Stimulated activated CD8-positive, alpha-beta memory T cell treated with anti-CD3 and anti-CD28 coated beads, Interleukin-2, amount 100 ng/mL, for 48 hours (primary cell): ENCODE measurements around the gene CLTC.
A peak's percentile ranks its signal among the peaks of the same experiment; 100 is the strongest.

ENCODE experiments used
- DNase-seq, 2 donors: peaks; one replicate each; pipeline ENCODE4 v3.0.0-alpha.2; 2020; ENCODE audit warnings: low read depth in 2 of 2

CLTC gene

DNA sequence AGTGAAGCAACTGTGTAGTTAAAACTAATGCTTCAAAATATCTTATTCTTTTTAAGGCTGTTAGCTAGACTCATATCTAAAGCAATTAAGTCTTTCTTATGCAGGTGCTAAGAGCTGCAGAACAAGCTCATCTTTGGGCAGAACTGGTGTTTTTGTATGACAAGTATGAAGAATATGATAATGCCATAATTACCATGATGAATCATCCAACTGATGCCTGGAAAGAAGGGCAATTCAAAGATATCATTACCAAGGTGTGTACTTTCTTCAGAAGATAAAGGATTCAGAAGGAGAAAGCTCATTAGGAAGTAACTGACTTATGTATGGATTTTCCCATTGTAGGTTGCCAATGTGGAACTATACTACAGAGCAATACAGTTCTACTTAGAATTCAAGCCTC is 63.6 kb downstream of the CLTC start:
- no peak for DNase-seq

GRCh38 chr17:59684967-59685366 is 65.3 kb downstream of the CLTC start:
- DNase-seq = no peak

DNA sequence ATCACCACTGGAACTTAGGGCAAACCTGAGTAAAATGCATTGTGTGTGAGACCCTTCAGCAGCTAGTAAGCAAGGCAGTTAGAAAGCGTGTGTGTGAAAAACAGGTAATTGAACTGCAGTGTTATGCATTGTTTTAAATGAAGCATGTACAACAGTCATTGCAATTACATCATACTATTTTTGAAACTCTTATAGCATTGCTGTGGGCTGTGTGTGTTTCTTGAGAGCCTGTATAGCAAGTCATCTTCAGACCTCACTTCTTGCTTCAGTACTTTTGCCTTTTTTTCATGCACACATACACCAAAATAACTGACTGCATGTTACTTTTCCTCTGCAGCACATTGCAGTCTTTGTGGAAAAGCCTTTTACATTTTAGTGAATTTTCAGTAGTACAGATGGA is 68.3 kb downstream of the CLTC start:
- DNase-seq = no peak

DNA sequence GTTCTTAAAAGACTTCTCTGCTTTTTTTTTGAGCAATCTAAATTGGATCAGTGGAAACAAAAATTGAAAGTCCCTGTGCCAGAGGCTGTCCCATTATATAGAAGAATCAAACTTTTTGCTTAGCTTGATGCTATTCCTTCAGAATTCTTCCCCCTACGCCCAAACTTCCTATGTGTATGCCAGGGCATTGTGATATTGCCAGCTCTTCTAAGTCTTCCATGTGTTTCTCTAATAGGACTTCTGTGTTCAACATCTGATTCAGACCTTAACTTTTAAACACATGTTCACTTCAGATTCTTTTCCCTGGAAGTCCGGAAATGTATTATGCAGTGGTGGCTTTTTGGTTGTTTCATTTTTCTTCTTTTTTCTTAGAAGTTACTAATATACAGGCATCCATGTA is 68.8 kb downstream of the CLTC start:
- DNase-seq = no peak

GRCh38 chr17:59693582-59693981 is 73.9 kb downstream of the CLTC start:
- no peak for DNase-seq

DNA sequence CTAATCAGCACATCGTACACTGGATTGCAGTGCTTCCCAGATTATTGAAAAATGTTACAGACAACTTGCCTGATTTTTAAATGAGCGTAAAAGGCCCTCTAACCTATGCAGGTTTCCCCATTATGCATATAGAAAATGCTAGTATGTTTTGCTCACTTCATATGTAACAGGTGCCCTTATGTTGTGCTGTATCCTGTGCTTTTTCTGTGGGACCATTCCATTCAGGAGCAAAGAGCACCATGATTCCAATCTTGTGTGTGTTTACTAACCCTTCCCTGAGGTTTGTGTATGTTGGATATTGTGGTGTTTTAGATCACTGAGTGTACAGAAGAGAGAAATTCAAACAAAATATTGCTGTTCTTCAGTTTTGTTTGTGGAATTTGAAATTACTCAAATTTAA is 74.6 kb downstream of the CLTC start:
- DNase-seq = no peak

DNA sequence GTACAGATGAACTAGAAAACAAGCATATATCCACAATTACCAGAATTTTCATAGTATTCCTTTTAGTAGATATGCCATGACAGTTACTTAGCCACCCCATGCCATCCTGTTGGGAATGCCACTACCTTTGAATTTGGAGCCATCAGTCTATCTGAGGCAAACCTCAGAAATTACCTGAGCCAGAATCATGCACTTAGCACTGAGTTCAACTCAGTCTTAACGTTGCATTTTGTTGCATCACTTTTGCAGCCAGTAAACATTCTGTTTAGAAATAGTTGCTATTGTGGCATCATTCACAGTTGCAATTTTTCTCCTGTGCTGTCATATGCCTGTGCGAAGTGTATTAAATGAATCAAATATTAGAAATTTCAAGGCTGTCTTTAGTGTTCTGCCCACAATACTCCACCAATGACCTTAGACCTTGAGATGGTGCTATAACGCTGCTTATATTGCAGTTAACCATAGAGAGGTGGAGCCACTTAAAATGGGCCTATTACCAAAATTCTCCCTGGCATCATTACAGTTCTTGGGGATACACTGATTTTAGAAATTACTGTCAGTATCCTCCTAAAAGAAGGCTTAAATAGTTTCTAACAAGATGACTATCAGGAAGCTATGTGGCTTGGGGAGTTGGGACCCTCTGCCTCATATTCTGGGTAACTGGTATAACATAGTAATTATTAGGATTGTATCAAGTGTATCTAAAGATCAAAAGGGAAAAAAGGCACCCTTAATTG is 76.4 kb downstream of the CLTC start:
- no peak for DNase-seq

DNA sequence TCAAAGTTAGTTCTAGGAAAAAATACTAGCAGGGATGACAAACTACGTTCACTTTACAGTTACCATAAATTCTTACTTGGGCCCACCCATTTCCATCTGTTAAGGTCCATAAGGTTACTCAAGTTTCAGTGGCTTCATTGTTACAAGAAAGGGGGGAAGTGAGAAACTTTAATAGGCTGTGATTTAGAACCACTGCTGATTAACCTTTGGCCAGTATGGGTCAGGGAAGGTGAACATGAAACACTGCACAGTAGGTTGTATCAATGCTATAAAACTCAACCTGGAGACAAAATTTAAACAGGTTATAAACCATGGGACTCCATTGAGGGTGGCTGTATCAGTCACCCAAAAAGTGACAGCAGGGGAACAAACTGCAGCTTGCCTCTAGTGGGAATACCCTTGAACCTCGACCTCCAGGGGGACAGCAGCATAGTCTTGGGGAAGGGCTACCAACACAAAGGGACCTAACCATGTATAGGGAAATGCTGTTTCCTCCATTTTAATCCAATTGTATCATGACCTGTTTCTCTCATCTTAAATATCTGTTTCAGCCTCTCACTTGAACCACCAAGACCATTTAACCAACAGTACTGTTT is 77.1 kb downstream of the CLTC start:
- DNase-seq = no peak

GRCh38 chr17:59698143-59698542 is 78.4 kb downstream of the CLTC start:
- no peak for DNase-seq

DNA sequence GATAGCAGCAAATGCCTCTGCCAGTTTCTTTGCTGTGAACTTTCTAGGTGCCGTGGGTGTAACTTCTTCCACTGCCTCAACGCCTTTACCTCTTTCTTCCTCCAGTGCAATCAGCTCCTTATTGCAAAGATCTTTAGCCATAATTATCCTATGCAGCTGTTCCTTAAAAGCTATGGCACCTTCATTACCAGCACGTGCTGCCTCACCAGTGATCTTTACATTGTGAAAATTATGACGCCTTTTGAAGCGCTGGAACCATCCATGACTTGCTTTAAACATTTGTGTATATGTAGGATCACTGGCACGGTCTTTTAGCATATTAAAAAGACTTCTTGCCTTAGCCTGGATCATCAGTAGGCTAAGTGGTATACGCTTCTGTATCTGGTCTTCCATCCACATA is 79.5 kb downstream of the CLTC start:
- no peak for DNase-seq

DNA sequence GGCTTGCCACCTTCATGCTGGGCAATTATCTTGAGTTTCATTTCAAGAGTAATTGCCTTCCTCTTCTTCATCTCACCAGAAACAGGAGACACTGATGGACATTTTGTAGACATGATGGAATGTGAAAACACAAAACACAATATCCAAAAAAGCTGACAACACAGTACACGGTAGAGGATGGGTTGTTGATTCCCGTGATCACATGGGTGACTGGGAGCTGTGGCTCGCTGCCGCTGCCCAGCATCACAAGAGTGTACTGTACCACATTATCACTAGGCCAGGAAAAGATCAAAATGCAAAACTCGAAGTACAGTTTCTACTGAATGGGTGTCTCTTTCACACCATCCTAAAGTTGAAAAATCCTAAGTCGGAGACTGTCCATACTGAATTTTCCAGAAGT is 80.1 kb downstream of the CLTC start:
- no peak for DNase-seq

- no peak for DNase-seq
Observed at GRCh38 chr17:59702304-59702703, 82.6 kb downstream of the CLTC start.

- peak; percentile 86 to 88 for DNase-seq
Observed at GRCh38 chr17:59707149-59707970, 87.7 kb downstream of the CLTC start, which contains the start of the genes PTRH2 and VMP1. Gene PTRH2 (minus strand): TSS chr17:59707430. CDS start chr17:59697978, 9,452 bp downstream. Gene VMP1 (plus strand): TSS chr17:59707654. CDS start chr17:59731447, 23,793 bp downstream.

DNA sequence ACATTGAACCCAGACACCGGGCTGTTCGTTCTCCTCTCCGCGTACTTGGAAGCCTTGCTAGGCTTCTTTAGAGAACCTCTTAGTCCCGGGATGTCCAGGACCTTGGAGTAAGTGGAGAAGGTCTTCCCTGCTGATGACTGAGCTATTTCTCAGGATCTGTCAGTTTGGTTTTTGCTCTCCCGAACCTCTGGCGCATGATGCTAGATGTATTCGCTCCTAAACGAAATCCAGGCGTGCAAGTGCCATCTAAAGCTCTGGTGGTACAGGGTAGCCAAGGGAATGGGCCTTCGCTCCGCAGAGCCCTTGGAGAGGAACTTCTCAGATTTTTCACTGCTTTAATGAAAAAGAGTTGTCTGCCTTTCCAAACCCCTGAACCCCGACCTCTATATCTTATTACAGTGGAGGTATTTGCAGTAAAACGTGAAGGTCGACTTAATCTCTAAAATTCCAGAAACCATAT is 88.3 kb downstream of the CLTC start:
- no peak for DNase-seq

- no peak for DNase-seq
Observed at GRCh38 chr17:59711936-59712335, 92.2 kb downstream of the CLTC start.

- no peak for DNase-seq
Observed at GRCh38 chr17:59712862-59713261, 93.2 kb downstream of the CLTC start.

GRCh38 chr17:59714255-59714654 is 94.6 kb downstream of the CLTC start:
- no peak for DNase-seq

DNA sequence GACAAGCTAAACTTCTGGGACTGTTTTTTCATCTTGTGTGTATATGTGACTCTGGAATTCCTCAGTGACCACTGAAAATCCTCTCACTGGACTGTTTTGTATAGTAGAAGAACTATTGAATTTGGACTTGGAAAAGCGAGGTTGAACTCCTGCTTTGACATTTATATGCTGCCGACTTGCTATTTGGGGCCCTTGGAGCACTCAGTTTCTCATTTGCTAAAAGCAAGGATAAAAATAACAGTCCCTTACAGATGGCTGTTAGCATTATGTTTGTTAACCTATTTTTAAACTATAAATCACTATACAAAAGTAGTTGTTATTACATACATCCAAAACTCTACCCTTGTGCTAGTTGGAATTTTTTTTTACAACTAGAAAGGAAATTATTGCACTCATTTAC is 96.7 kb downstream of the CLTC start:
- no peak for DNase-seq

GRCh38 chr17:59719526-59719925 is 99.8 kb downstream of the CLTC start:
- DNase-seq = no peak

DNA sequence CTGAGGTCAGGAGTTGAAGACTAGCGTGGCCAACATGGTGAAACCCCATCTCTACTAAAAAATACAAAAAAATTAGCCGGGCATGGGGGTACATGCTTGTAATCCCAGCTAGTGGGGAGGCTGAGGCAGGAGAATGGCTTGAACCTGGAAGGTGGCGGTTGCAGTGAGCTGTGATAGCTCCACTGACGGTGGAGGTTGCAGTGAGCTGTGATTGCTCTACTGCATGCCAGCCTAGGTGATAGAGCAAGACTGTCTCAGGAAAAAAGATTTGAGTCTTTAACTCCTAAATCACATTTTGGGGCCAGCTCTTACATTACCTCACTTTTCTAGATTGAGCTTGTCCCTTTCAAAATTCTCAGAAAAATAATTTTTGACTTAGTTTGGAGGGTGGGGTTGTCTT is 102.9 kb downstream of the CLTC start:
- no peak for DNase-seq

DNA sequence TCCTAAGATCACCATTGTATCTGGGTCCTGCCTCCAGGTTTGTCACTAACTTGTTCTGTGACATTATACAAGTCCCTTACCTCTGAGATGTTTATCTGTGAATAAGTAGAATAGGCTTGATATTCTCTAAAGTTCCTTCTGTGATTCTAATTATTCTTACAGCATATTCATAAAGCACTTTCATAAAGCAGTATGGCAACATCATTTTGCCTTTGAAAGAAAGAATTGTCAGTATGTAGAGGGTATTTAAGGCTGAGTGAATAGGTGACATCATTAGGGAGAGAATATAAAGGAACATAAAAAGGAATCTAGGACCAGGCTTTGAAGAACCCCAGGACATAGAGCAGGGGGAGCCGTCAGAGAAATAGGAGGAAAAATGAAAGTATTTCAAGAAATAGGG is 103.3 kb downstream of the CLTC start:
- DNase-seq = no peak

DNA sequence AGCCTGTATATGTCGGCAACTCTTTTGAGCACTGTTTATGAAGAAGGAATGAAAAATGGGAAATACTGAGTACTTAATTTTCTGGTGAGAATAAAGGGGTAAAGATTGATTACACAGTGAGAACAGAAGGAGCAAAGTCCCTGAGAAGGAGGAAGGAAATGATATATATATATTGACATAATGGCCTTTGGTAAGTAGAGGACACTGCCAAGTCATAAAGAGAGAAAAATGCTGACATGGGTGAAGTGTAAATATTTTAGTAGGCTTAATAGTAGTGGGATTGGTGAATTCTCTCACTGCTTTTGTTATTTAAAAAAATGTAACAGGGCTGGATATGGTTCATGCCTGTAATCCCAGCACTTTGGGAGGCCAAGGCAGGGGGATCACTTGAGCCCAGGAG is 103.9 kb downstream of the CLTC start:
- DNase-seq = no peak

DNA sequence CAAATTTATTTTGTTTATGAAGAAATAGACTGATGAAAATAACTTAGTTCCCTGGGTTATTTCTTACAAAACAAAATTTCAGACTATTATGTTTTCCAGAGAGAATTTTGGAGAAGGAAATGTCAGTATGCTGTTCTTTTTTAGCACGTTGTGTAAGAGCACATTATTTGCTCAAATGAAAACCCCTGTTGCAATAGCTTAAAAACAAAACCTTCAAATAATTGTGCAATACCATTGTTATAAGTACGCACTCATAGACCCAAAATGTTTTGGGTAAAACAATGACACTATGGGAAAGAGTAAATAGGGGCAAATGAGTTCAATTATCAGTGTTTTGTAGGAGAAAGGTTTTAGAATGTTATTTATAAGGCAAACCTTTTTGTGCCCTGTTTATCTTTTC is 106.0 kb downstream of the CLTC start:
- DNase-seq = no peak
